ENCODE measurements around the gene HEPACAM2. TPM values are rescaled to one million over a fixed set of nuclear protein-coding genes. Genes with fewer than 3 reads are reported as not detected.

The HEPACAM2 gene
- total and polyA plus RNA-seq, 11 donors: not detected

GRCh38 chr7:93205046-93205445 lies 21.2 kb downstream of the HEPACAM2 start:
- Histone ChIP-seq H3K4me1 (no peaks in the 10 kb centered on the region), H3K36me3 (no peaks in the 10 kb centered on the region), H3K4me3 (no peak overlapping the region), H3K27ac (no peak overlapping the region), H3K9me3 (no peaks in the 10 kb centered on the region), H3K27me3 (peaks cover 0 to 5% (median 0%) of the 10 kb centered on the region in 9 donors)
- ATAC-seq: no peak
- WGBS, 4 donors: 43 to 61% (median 51%) methylated on average over 2 of the region's 2 CpGs
- intact Hi-C loops (cut with DNase I): no loop called here
- TF ChIP-seq POLR2A (IDR thresholded peaks at IDR 0.05): no peak
- TF ChIP-seq CTCF (IDR thresholded peaks at IDR 0.05): no peak
- no peak for DNase-seq

GRCh38 chr7:93203496-93203895 lies 22.8 kb downstream of the HEPACAM2 start:
- no peak for ATAC-seq
- no peaks in the 10 kb centered on the region for H3K4me1 ChIP-seq
- no peaks in the 10 kb centered on the region for H3K9me3 ChIP-seq
- no peak for DNase-seq
- no peak for TF ChIP-seq CTCF (IDR thresholded peaks at IDR 0.05)
- TF ChIP-seq POLR2A (IDR thresholded peaks at IDR 0.05): no peak
- H3K27ac ChIP-seq: no peak overlapping the region
- no peak overlapping the region for H3K4me3 ChIP-seq
- H3K27me3 ChIP-seq: peaks cover 0 to 7% (median 0%) of the 10 kb centered on the region in 9 donors
- 80 to 89% (median 81%) methylated on average over 3 of the region's 3 CpGs for WGBS, 4 donors
- intact Hi-C loops (cut with DNase I): no loop called here
- H3K36me3 ChIP-seq: no peaks in the 10 kb centered on the region

GRCh38 chr7:93202594-93203250 lies 23.5 kb downstream of the HEPACAM2 start:
- peaks cover 0 to 7% (median 0%) of the 10 kb centered on the region in 9 donors for H3K27me3 ChIP-seq
- no peaks in the 10 kb centered on the region for H3K4me1 ChIP-seq
- TF ChIP-seq POLR2A (IDR thresholded peaks at IDR 0.05): no peak
- no peak for TF ChIP-seq CTCF (IDR thresholded peaks at IDR 0.05)
- intact Hi-C loops (cut with DNase I): no loop called here
- H3K36me3 ChIP-seq: no peaks in the 10 kb centered on the region
- H3K9me3 ChIP-seq: no peaks in the 10 kb centered on the region
- H3K27ac ChIP-seq: no peak overlapping the region
- 63 to 68% (median 65%) methylated on average over 5 of the region's 5 CpGs for WGBS, 4 donors
- DNase-seq (no peak), ATAC-seq (no peak)
- H3K4me3 ChIP-seq: no peak overlapping the region

GRCh38 chr7:93198472-93198871 lies 27.8 kb downstream of the HEPACAM2 start:
- intact Hi-C loops (cut with DNase I): no loop called here
- no peak for ATAC-seq
- no peak overlapping the region for H3K27ac ChIP-seq

More at GRCh38 chr7:93198472-93198871, 27.8 kb downstream of the HEPACAM2 start:
- no peak for TF ChIP-seq POLR2A (IDR thresholded peaks at IDR 0.05)
- no peak for TF ChIP-seq CTCF (IDR thresholded peaks at IDR 0.05)
- no peaks in the 10 kb centered on the region for H3K36me3 ChIP-seq
- no peak for DNase-seq
- H3K9me3 ChIP-seq: no peaks in the 10 kb centered on the region
- no peak overlapping the region for H3K4me3 ChIP-seq
- peaks cover 0 to 7% (median 0%) of the 10 kb centered on the region in 9 donors for H3K27me3 ChIP-seq
- no peaks in the 10 kb centered on the region for H3K4me1 ChIP-seq
